ENCODE data around the gene STS.
A peak's percentile ranks its signal among the peaks of the same experiment; 100 is the strongest.
"Not testable (repeated sequence)": the region's sequence is repeated elsewhere in the genome, so short reads cannot be mapped to it uniquely, and the experiment has no call there.

Gene STS

GRCh38 chrX:7143941-7144525, 3.5 kb upstream of the STS start:
- no peak for DNase-seq

GRCh38 chrX:7145454-7145853, 2.1 kb upstream of the STS start:
- no peak for DNase-seq

- DNase-seq: no peak
Observed at GRCh38 chrX:7146020-7146702, 1.4 kb upstream of the STS start.

- no peak for DNase-seq
Observed at GRCh38 chrX:7146703-7147412, 654 bp upstream of the STS start.

- peak; percentile 29 for DNase-seq
Observed at GRCh38 chrX:7147978-7148854, 704 bp downstream of the STS start, which contains the start of gene PUDP. TSS of gene PUDP (minus strand) at chrX:7148153. CDS start at chrX:7148113, 40 bp downstream.

- DNase-seq: no peak
Observed at GRCh38 chrX:7149411-7149810, 1.9 kb downstream of the STS start.

DNA sequence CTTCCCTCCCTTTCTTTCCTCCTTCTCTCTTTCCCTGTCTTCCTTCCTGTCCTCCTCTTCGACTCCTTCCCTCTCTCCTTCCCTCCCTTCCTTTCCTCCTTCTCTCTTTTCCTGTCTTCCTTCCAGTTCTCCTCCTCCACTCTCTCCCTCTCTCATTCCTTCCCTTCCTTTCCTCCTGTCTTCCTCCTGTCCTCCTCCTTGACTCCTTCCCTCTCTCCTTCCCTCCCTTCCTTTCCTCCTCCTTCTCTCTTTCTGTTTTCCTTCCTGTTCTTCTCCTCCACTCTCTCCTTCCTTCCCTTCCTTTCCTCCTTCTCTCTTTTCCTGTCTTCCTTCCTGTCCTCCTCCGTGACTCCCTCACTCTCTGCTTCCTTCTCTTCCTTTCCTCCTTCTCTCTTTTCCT, 5.7 kb downstream of the STS start:
- no peak for DNase-seq

GRCh38 chrX:7154041-7154597, 6.6 kb downstream of the STS start:
- no peak for DNase-seq

- no peak for DNase-seq
Observed at GRCh38 chrX:7155163-7155562, 7.7 kb downstream of the STS start.

DNA sequence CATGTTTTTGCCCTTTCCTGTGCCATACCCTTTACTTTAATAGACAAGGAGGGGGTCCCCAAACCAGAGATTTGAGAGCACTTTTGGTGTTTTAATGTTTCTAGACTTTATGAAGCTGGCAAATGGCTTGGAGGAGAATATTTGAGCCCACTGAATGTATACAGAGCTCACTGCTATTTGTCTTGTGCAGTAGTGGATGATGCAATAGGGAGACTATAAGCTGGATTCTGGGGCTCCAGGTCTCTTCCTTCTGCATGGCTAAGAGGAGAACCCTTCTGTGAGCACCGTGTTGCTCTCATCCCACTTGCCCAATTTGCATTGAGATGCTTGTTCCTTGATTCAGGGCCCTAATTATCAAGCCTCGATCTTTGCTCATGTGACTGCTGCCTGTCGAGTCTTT, 9.4 kb downstream of the STS start:
- no peak for DNase-seq

- no peak for DNase-seq
Observed at GRCh38 chrX:7158468-7158990, 11.0 kb downstream of the STS start.

DNA sequence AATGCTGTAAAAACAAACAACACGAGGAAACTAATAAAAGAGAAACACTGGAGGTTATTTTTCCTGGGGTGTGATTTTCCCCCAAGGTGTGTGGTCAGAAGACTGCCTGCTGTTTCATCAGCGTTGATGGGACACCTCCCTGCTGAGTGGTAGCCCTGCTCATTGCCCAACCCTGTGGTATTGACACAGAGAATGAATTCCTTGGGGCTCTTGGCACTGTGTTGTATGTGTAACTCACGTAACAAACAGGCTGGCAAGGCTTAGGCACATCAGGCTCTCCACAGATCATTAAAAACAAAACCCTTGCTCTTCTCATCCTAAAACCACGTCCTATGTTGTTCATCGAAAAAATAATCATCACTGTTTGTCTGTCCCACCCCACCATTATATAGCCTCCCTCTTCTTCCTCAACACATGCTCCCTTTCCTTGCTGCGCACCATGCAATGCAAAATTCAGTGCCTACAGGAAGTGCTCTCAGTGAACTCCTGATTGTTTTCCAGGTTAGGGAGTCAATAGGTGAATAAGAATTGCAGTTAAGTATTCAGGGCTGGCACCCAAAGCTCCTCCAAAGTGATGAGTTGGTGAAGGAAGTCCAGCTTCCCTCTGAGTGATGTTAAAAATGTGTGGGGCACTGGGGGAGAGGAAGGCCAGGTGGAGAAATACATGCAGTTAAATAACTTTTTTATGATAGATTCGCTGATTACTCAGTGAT, 11.8 kb downstream of the STS start:
- DNase-seq: no peak

DNA sequence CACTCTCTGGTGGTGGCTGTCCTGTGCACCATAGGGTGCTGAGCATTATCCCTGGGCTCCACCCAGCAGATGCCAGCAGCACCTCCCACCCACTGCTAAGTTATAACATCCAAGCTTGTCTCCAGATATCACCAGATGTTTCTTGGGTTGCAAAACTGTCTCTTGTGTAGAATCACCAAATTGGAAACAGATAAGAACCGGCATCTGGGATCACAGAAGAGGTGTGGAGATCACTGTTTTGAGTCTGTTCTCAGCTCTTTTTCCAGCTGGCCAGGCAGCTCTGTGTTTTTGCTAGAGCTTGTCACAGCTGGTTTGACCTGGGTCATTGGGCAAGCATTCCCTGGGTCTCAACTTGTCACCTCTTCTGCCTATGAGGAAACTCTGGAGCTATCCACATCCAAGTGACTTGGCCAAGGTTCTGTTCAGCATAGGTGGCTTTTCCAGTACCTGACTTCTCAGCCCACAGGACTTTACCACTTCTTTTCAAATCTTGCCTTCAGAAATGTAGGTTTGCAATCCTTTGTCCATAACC, 15.7 kb downstream of the STS start:
- DNase-seq: no peak

- DNase-seq: no peak
Observed at GRCh38 chrX:7164174-7164573, 16.7 kb downstream of the STS start.

- DNase-seq: peak; percentile 45
Observed at GRCh38 chrX:7168371-7168770, 20.9 kb downstream of the STS start.

DNA sequence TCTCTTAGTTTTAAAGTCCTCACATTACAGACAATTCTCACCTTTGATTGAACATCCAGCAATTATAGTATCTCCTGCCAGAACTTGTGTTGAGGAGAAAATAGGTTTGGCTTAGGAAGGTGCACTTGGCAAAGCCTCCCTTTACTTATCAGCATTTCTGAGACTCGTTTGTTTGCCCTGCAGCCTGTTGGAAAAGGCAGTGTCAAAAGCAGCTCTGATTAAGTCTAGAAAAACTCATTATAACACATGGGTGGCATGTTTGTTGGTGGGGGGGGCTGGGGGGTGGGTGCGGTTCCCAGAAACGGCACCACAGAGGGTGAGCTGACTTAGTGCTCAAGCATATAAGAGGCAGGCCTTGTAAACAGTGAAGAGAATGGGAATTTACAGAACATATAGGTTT, 22.1 kb downstream of the STS start:
- no peak for DNase-seq

GRCh38 chrX:7170898-7171297, 23.4 kb downstream of the STS start:
- DNase-seq: no peak

DNA sequence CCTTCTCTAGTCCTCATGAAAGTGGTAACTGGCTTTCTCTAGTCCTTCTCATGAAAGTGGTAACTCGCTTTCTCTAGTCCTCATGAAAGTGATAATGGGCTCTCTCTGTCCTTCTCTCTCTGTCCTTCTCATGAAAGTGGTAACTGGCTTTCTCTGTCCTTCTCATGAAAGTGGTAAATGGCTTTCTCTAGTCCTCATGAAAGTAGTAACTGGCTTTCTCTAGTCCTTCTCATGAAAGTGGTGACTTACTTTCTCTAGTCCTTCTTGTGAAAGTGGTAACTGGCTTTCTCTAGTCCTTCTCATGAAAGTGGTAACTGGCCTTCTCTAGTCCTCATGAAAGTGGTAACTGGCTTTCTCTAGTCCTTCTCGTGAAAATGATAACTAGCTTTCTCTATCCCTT, 31.3 kb downstream of the STS start:
- not testable (repeated sequence) for DNase-seq

- DNase-seq: no peak
Observed at GRCh38 chrX:7179446-7179845, 31.9 kb downstream of the STS start.

DNA sequence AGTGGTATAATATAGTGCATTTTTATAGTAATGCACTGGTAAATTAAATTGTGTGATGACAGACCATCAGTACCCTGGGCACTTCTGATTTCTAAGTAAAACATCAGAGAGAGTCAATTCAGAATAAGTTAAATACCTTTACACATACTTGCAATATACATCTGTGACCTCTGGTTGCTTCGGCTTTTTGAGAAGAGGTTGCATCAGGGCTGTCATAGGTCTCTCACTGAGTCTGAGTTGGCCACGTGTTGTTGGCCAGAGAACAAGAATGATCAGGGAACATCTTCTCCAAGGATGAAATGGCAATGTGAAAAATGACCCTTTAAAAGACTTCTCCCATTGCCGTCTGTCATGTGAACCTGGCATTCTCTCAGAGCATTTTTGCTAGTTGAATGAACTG, 37.3 kb downstream of the STS start:
- DNase-seq: no peak

DNA sequence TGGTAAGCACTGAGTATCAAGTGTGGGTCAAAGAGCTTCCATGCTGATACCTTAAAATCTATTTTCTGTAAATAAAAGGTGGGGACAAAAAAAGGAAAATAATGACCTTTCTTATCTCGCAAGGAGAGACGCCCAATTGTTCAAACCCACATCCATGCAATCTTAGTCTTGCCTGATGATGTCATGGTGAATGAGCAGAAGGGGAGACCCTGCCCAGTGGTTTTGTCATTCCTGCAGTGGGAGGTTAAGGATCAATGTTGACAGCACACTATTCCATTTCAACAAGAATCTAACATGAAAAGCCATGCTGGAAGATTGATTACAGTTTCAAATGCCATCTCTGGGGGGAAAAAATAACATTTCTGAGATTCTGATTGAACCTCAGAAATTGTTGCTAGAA, 41.2 kb downstream of the STS start:
- DNase-seq: no peak

GRCh38 chrX:7190157-7190556, 42.6 kb downstream of the STS start:
- no peak for DNase-seq
